ENCODE results near the gene TPSAB1.
"Not testable (repeated sequence)": the region's sequence is repeated elsewhere in the genome, so short reads cannot be mapped to it uniquely, and the experiment has no call there.

Gene TPSAB1

DNA sequence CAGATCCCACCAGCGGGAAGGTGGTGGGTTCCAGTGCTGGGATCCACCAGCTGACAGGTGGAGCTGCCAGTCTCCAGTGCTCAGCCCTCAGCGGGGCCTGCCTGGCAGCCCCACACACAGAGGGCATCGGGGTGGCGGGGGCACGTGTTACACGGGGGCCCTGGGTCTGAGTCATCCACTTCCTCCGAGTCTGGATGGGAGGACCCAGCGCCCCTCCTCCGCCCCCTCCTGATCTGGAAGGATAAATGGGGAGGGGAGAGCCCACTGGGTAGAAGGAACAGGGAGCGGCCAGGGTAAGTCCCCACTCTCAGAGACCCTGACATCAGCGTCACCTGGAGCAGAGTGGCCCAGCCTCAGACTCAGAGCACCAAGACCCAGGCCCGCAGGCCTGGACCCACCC lies at the start of gene TPSAB1:
Gene TPSAB1 (plus strand): TSS at position 270 of the 400 bp plus-strand sequence. CDS start 234 bp downstream, outside the sequence.
- not testable (repeated sequence) for H3K9me3 Mint-ChIP-seq (ENCODE audit: low read depth); H3K27ac Mint-ChIP-seq; H3K27me3 Mint-ChIP-seq; H3K4me1 Mint-ChIP-seq (ENCODE audit: low read depth); H3K4me3 Mint-ChIP-seq; H3K36me3 Mint-ChIP-seq

DNA sequence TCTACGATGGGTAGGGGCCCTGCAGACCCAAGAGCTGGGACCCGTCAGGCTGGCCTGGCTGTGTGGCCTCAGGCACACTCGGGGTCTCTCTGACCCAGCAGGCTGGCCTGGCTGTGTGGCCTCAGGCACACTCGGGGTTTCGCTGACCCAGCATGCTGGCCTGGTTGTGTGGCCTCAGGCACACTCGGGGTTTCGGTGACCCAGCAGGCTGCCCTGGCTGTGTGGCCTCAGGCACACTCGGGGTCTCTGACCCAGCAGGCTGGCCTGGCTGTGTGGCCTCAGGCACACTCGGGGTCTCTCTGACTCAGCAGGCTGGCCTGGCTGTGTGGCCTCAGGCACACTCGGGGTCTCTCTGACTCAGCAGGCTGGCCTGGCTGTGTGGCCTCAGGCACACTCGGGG lies 49.7 kb upstream of the TPSAB1 start:
- H3K4me3 Mint-ChIP-seq; H3K27ac Mint-ChIP-seq; H3K27me3 Mint-ChIP-seq; H3K9me3 Mint-ChIP-seq (ENCODE audit: low read depth); H3K36me3 Mint-ChIP-seq; H3K4me1 Mint-ChIP-seq (ENCODE audit: low read depth): not testable (repeated sequence)

DNA sequence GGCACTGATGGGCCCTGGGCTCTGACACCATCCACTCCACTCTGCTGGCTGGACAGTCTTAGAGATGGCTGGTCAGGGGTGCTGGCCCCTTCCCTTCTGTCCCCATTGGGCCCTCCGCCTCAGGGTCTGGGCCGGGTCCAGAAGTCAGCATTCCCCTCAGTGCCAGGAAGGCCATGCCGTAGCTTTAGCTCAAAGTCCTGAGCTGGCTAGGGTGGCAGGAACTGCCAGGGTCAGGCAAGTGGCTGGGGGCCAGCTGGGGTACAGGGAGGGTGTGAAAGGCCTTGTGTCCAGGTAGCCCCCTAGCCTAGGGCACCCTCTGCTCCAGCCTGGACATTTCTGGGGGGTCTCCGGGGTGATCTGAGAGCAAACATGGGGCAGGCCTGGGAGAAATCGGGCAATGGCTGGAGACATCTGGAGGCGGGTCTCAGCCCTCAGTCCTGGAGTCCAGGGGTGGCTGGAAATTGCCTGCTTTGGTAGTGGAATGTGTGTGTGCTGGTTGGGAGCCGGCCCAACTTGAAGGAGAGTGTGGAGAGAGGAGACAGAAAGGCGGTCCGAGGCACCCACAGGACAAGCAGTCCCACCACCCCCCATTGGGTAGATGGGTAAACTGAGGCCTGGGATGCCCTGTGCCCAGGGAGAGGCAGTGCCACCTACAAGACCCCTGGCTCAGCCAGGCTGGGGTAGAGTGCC lies 48.0 kb upstream of the TPSAB1 start:
- H3K36me3 Mint-ChIP-seq: no peaks in the 10 kb centered on the region
- no peak overlapping the region for H3K27ac Mint-ChIP-seq
- H3K9me3 Mint-ChIP-seq (ENCODE audit: low read depth): no peaks in the 10 kb centered on the region
- H3K27me3 Mint-ChIP-seq: no peaks in the 10 kb centered on the region
- H3K4me1 Mint-ChIP-seq (ENCODE audit: low read depth): no peaks in the 10 kb centered on the region
- H3K4me3 Mint-ChIP-seq: no peak overlapping the region

DNA sequence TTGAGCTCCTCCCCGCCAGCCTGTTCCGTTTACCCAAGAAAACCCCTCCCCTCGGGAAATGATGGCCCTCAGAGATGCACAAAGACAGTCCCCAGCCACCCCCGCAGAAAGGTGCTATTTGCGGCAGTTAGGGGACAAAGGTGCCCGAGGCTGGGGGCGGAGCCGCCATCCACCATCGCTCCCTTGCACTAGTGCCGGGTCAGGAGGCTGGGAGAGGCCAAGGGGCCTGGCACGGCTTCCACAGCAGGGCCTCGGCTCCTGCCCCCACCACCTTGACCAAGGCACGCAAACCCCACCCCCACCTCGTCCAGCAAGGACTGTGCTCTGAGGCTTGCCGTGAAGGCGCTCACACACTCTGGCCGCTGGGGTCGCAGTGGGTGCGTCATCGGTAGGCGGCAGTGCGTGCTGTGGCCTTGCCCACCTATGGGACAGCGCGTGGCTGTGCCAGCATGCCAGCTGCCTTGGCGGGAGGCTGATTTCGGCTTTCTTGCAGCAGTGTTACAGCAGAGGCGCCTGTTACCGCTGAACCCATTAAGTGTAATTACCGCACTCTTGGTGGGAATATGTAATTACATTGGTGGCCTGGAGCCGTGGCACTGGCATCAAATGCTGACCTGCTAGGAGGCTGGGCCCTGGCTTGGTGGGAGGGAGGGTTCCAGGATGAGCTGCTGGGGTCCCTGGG lies 47.2 kb upstream of the TPSAB1 start:
- Mint-ChIP-seq H3K9me3 (ENCODE audit: low read depth) (no peaks in the 10 kb centered on the region), H3K4me3 (no peak overlapping the region), H3K27ac (no peak overlapping the region), H3K4me1 (ENCODE audit: low read depth) (no peaks in the 10 kb centered on the region), H3K27me3 (no peaks in the 10 kb centered on the region), H3K36me3 (no peaks in the 10 kb centered on the region)

DNA sequence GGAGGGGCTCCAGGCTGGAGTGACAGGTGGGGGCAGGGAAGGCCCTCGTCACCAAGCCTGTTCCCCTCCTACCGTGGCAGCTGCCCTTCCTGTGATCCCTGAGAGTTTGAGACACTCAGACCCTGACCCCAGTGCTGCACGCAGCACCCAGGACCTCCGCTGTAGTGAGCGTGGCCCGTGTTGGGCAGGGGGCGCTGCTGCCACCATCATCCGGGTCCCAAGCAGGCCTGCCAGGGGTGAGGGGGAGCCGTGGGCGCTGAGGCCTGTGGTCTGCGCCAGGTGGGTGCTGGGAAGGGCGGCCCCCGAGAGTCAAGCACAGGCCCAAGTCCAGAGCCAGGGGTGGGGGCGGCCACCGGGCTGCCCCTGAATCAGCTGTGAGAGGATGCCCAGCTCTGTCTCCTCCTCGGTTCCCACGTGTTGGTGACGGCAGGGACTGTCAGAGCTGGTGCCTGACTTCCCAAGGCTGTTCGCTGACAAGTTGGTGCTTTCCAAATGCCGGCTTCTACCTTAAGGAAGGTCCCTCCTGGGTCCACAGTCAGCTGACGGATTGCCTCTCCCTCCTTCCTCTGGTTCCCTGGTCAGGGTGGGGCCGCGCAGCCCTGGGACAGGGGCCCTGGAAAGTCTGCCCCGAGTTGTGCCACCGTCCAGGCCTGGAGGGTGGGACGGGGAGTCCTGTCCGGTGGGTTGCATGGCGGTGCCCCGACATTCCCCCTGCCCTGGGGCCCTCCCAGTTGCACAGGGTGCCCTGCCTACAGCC lies 46.5 kb upstream of the TPSAB1 start:
- no peaks in the 10 kb centered on the region for H3K27me3 Mint-ChIP-seq
- H3K9me3 Mint-ChIP-seq (ENCODE audit: low read depth): no peaks in the 10 kb centered on the region
- H3K27ac Mint-ChIP-seq: no peak overlapping the region
- no peaks in the 10 kb centered on the region for H3K4me1 Mint-ChIP-seq (ENCODE audit: low read depth)
- H3K4me3 Mint-ChIP-seq: no peak overlapping the region
- H3K36me3 Mint-ChIP-seq: no peaks in the 10 kb centered on the region

DNA sequence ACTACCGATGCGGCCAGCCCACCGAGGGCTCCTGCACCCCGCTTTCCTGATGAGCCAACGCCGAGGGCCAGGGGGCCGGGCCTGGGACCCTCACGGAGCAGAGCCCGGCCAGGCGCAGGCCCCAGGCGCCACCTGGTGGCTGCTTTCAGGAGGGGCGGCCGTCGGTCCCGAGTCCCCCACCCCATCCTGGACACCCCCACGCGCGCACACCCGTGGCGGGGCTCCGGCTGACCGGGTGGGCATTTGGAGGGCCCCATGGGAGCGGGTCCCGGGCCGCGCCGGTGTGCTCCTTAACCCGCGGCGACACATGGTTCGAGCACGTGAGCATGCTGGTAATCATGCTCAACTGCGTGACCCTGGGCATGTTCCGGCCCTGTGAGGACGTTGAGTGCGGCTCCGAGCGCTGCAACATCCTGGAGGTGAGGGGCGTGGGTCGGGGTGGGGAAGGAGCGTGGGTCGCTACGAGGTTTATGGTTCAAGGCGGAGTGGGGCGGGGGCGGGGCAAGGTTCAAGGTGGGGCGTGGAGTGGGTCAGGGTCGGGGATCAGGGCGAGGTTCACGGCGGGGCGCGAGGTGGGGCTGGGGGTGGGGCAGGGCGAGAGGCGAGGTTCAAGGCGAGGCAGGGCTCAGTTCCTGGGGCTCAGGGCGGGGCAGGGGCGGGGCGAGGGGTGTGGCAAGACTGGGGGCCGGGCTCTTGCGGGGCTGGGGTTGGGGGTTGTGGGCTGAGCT lies 45.7 kb upstream of the TPSAB1 start:
- Mint-ChIP-seq H3K27ac (no peak overlapping the region), H3K36me3 (no peaks in the 10 kb centered on the region), H3K27me3 (no peaks in the 10 kb centered on the region), H3K4me1 (ENCODE audit: low read depth) (no peaks in the 10 kb centered on the region), H3K4me3 (no peak overlapping the region), H3K9me3 (ENCODE audit: low read depth) (no peaks in the 10 kb centered on the region)

DNA sequence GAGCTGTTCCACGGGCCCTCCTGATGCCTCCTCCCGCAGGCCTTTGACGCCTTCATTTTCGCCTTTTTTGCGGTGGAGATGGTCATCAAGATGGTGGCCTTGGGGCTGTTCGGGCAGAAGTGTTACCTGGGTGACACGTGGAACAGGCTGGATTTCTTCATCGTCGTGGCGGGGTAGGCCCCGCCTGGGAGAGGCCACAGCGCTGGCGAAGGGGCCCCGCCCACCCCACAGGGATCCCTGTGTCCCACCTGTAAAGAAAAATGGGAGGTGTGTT lies 45.2 kb upstream of the TPSAB1 start:
- Mint-ChIP-seq H3K9me3 (ENCODE audit: low read depth) (no peaks in the 10 kb centered on the region), H3K4me1 (ENCODE audit: low read depth) (no peaks in the 10 kb centered on the region), H3K36me3 (no peaks in the 10 kb centered on the region), H3K27ac (no peak overlapping the region), H3K4me3 (no peak overlapping the region), H3K27me3 (no peaks in the 10 kb centered on the region)

DNA sequence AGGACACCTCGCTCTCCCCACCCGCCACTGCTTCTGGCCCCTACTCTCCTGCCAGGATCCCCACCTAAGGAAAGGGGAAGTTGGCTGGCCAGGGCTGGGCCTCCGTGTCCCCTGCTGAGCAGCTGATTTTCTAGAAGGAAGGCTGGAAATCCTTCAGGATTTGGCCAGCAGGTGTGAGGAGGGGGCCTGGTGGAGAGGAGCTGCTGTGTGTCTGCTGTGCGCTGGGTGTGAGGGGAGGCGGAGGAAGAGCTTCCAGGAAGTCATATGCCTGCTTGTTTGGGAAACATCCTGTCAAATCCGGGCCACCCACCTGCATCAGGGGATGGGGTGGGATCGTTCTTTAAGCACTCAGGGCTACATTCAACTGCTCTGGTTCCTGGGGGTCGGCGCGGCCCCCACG lies 44.0 kb upstream of the TPSAB1 start:
- Mint-ChIP-seq H3K4me3 (no peak overlapping the region), H3K27ac (no peak overlapping the region), H3K9me3 (ENCODE audit: low read depth) (no peaks in the 10 kb centered on the region), H3K4me1 (ENCODE audit: low read depth) (no peaks in the 10 kb centered on the region), H3K27me3 (no peaks in the 10 kb centered on the region), H3K36me3 (no peaks in the 10 kb centered on the region)

DNA sequence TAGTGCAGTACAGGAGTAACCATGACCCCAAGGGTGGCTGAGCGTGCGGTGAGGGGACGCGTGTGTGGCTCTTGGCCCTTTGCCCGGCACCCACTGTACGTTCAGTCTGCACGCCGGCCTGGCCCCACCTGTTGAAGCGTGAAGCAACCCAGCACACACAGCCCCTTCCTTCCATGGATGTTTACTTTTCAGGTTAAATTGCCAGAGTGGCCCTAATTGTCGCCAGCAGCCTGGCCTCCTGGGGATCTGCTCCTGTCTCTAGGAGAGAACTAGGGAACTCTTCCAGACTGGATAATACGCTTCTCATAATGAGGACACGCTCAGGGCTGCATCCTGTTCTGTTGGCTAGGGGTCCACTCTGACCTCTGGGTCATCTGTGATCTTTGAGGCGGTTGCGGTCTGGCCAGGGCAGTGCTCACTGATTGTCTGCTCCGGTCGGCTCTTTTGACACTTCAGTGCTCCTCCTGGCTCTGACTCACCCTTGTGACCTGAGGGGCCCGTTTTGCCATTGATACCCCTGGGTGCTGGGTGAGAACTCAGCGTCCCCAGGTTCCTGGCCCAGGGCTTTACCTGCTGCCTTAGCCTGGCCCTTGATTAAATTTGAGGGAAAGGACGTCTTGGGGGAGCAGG lies 43.2 kb upstream of the TPSAB1 start:
- Mint-ChIP-seq H3K4me1 (ENCODE audit: low read depth) (no peaks in the 10 kb centered on the region), H3K9me3 (ENCODE audit: low read depth) (no peaks in the 10 kb centered on the region), H3K27me3 (no peaks in the 10 kb centered on the region), H3K4me3 (no peak overlapping the region), H3K27ac (no peak overlapping the region), H3K36me3 (no peaks in the 10 kb centered on the region)

DNA sequence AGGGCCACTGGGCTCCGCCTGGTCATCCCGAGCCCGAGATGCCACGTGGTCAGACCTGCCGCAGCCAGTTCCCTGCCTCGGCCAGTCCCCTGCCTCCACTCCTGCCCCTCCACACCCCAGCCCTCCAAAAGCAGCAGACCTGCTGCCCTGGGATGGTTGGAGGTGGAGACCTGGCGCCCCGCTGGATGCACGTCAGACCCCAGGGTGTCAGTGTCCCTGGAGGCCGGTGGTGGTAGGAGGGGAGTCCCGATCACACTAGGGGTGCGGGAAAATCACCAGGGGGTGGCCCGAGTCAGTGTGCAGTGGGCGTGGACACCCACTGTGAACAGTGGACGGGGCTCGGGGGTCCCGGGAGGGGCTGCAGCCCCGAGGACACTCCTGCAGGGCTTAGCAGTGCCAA lies 42.3 kb upstream of the TPSAB1 start:
- H3K9me3 Mint-ChIP-seq (ENCODE audit: low read depth): no peaks in the 10 kb centered on the region
- H3K27ac Mint-ChIP-seq: no peak overlapping the region
- H3K27me3 Mint-ChIP-seq: no peaks in the 10 kb centered on the region
- H3K4me1 Mint-ChIP-seq (ENCODE audit: low read depth): no peaks in the 10 kb centered on the region
- H3K4me3 Mint-ChIP-seq: no peak overlapping the region
- no peaks in the 10 kb centered on the region for H3K36me3 Mint-ChIP-seq

DNA sequence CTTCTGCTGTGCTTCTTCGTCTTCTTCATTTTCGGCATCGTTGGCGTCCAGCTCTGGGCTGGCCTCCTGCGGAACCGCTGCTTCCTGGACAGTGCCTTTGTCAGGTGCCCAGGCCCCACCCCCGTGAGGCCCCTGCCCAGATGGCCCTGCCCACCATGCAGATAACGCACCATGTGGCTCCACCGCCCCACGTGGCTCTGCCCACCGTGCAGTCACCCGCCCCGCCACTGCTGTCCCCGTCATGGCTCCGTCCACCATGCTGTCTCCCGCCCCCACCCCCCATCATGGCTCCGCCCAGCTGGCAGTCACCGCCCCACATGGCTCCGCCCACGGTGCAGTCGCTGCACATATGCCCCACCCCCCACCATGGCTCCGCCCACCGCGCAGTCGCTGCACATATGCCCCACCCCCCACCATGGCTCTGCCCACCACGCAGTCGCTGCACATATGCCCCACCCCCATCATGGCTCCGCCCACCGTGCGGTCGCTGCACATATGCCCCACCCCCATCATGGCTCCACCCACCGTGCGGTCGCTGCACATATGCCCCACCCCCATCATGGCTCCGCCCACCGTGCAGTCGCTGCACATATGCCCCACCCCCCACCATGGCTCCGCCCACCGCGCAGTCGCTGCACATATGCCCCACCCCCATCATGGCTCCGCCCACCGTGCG lies 41.7 kb upstream of the TPSAB1 start:
- not testable (repeated sequence) for H3K9me3 Mint-ChIP-seq (ENCODE audit: low read depth); H3K27ac Mint-ChIP-seq; H3K4me3 Mint-ChIP-seq; H3K27me3 Mint-ChIP-seq; H3K36me3 Mint-ChIP-seq; H3K4me1 Mint-ChIP-seq (ENCODE audit: low read depth)

DNA sequence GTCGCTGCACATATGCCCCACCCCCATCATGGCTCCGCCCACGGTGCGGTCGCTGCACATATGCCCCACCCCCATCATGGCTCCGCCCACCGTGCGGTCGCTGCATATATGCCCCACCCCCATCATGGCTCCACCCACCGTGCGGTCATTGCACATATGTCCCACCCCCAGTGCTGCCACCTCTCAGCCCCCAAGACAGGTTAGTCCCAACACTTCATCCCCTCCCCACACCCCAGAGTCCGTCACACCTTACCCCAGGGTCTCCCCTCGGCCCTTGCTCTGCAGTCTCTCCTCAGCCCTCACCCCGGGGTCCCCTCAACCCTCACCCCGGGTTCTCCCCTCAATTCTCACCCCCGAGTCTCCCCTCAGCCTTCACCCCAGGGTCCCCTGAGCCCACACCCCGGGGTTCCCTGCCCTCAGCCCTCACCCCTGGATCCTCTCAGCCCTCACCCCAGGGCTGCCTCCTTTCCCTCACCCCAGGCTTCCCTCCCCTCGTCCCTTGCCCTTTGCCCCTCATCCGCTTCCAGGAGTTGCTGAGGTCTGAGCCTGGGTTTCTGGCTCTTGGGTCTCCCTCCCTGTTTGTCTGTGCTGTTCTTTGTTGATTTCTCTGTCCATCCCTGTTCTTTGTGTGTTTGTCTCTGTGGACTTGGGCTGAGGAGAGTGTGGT lies 41.0 kb upstream of the TPSAB1 start:
- Mint-ChIP-seq H3K27ac (no peak overlapping the region), H3K9me3 (ENCODE audit: low read depth) (no peaks in the 10 kb centered on the region), H3K36me3 (no peaks in the 10 kb centered on the region), H3K4me3 (no peak overlapping the region), H3K27me3 (no peaks in the 10 kb centered on the region), H3K4me1 (ENCODE audit: low read depth) (no peaks in the 10 kb centered on the region)

DNA sequence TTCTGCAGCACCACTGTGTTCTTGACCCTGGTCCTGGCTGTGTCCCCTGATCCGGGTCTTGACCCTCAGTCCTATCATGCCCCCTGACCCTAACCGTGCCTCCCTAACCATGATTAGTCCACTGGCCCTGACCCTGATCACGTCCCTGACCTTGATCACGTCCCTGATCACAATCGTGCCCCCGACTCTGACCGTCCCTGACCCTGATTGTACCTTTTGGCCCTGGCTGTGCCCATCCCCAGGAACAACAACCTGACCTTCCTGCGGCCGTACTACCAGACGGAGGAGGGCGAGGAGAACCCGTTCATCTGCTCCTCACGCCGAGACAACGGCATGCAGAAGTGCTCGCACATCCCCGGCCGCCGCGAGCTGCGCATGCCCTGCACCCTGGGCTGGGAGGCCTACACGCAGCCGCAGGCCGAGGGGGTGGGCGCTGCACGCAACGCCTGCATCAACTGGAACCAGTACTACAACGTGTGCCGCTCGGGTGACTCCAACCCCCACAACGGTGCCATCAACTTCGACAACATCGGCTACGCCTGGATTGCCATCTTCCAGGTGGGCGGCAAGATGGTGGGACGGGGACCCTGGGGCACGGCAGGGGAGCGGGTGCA lies 40.4 kb upstream of the TPSAB1 start:
- no peak overlapping the region for H3K27ac Mint-ChIP-seq

DNA sequence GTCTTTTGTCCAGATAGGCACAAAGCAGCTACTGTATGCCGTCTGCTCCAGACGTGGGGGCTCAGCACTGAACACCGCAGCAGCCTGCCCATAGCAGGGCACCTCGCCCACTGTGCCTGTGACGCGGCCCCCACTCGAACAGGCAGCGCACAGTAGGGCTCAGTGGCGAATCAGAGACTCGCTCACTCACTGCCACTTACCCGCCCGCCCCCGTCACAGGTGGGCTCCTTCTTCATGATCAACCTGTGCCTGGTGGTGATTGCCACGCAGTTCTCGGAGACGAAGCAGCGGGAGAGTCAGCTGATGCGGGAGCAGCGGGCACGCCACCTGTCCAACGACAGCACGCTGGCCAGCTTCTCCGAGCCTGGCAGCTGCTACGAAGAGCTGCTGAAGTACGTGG lies 39.1 kb upstream of the TPSAB1 start:
- no peaks in the 10 kb centered on the region for H3K4me1 Mint-ChIP-seq (ENCODE audit: low read depth)
- H3K9me3 Mint-ChIP-seq (ENCODE audit: low read depth): no peaks in the 10 kb centered on the region
- no peaks in the 10 kb centered on the region for H3K36me3 Mint-ChIP-seq
- H3K27me3 Mint-ChIP-seq: no peaks in the 10 kb centered on the region
- H3K27ac Mint-ChIP-seq: no peak overlapping the region
- no peak overlapping the region for H3K4me3 Mint-ChIP-seq

More for the DNA sequence above, 40.4 kb upstream of the TPSAB1 start:
- no peaks in the 10 kb centered on the region for H3K27me3 Mint-ChIP-seq
- no peaks in the 10 kb centered on the region for H3K9me3 Mint-ChIP-seq (ENCODE audit: low read depth)
- H3K4me3 Mint-ChIP-seq: no peak overlapping the region
- no peaks in the 10 kb centered on the region for H3K4me1 Mint-ChIP-seq (ENCODE audit: low read depth)
- H3K36me3 Mint-ChIP-seq: no peaks in the 10 kb centered on the region

Data from activated naive CD8-positive, alpha-beta T cell (primary cell).